CD1c-positive myeloid dendritic cell (primary cell): ENCODE data around the gene SLIT3.

Source experiments
- DNase-seq: peaks from one replicate; pipeline ENCODE4 v3.0.0-alpha.2; 2016; ENCODE audit errors: extremely low spot score

SLIT3 gene

GRCh38 chr5:169299191-169299662, 1.7 kb downstream of the SLIT3 start:
- DNase-seq, result no peak

GRCh38 chr5:169298193-169298592, 2.7 kb downstream of the SLIT3 start:
- DNase-seq, result no peak

- no peak for DNase-seq
Measured at GRCh38 chr5:169296419-169297143, 4.4 kb downstream of the SLIT3 start.

- DNase-seq, result no peak
Measured at GRCh38 chr5:169295306-169295705, 5.6 kb downstream of the SLIT3 start.

GRCh38 chr5:169294621-169295020, 6.3 kb downstream of the SLIT3 start:
- no peak for DNase-seq

- DNase-seq, result no peak
Measured at GRCh38 chr5:169291877-169292276, 9.1 kb downstream of the SLIT3 start.

GRCh38 chr5:169290895-169291294, 10.0 kb downstream of the SLIT3 start:
- DNase-seq, result no peak

- DNase-seq, result no peak
Measured at GRCh38 chr5:169289520-169289919, 11.4 kb downstream of the SLIT3 start.

- no peak for DNase-seq
Measured at GRCh38 chr5:169288066-169288930, 12.6 kb downstream of the SLIT3 start.

GRCh38 chr5:169287529-169287928, 13.4 kb downstream of the SLIT3 start:
- no peak for DNase-seq

GRCh38 chr5:169286572-169287300, 14.2 kb downstream of the SLIT3 start:
- no peak for DNase-seq

GRCh38 chr5:169283887-169284286, 17.1 kb downstream of the SLIT3 start:
- DNase-seq, result no peak

- DNase-seq, result no peak
Measured at GRCh38 chr5:169281625-169282024, 19.3 kb downstream of the SLIT3 start.

GRCh38 chr5:169280696-169281095, 20.2 kb downstream of the SLIT3 start:
- DNase-seq, result no peak

GRCh38 chr5:169280286-169280685, 20.7 kb downstream of the SLIT3 start:
- no peak for DNase-seq

- DNase-seq, result no peak
Measured at GRCh38 chr5:169279125-169279524, 21.8 kb downstream of the SLIT3 start.

GRCh38 chr5:169273881-169274280, 27.1 kb downstream of the SLIT3 start:
- no peak for DNase-seq

GRCh38 chr5:169273451-169273850, 27.5 kb downstream of the SLIT3 start:
- no peak for DNase-seq

- DNase-seq, result no peak
Measured at GRCh38 chr5:169272731-169273427, 28.1 kb downstream of the SLIT3 start.

GRCh38 chr5:169272111-169272510, 28.8 kb downstream of the SLIT3 start:
- DNase-seq, result no peak

- DNase-seq, result no peak
Measured at GRCh38 chr5:169270827-169271226, 30.1 kb downstream of the SLIT3 start.

- DNase-seq, result no peak
Measured at GRCh38 chr5:169268019-169268418, 32.9 kb downstream of the SLIT3 start.
